ENCODE data around the gene CORO6. TPM values are rescaled to one million over a fixed set of nuclear protein-coding genes. Genes with fewer than 3 reads are reported as not detected.

CORO6 gene
- total and polyA plus RNA-seq, 4 donors, result 0.23 to 3.0 (median 0.59) TPM

DNA sequence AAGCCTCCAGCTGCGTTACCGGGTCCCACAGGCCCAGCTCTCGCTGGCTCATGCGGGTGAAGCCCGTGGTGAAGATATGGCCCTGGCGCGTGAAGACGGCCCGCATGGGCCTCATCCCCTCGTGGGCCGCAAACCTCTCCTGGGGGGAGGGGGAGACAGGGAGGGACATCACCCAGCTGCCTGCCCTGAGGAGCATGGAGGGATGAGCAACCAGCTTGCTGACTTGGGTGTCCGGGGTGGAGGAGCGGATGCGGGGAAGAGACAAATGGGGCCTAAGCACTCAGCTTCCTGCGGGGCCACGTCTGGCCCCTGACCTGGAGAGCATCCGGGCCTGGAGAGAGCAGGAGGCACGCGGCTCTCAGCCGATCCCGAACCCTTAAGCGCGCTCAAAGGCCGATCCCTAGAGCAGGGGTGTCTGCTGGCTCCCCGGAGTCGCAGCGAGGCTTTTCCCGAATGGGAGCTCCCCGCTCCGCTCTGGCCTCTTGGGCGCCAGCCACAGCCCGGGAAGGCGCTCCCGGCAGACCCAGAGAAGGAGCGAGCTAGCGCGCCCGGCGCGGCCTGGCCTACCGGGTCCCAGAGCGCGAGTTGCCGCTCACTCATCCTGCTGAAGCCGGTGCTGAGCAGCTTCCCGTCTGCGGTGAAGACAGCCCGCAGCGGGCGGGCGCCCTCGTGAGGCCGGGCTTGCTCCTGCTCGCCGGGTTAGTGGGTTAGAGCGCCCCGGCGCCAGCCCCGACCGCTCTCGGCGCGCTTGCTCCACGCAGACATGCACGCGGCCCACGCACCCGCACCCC is 5.0 kb downstream of the CORO6 start:
- Histone ChIP-seq H3K27me3 (ENCODE audit: control insufficient read depth in 4 of 4, insufficient read depth in 4 of 4, low read length in 3 of 4) (peaks cover 0 to 10% (median 2%) of the 10 kb centered on the region in 4 donors), H3K27ac (ENCODE audit: low read depth in 1 of 2, low read length in 2 of 2) (no peak overlapping the region), H3K4me1 (ENCODE audit: control insufficient read depth in 4 of 4, insufficient read depth in 4 of 4, low read length in 3 of 4) (peaks cover 21 to 55% (median 41%) of the 10 kb centered on the region in 4 donors), H3K36me3 (ENCODE audit: control insufficient read depth in 4 of 4, insufficient read depth in 3 of 4, low read depth in 1 of 4, low read length in 3 of 4) (no peaks in the 10 kb centered on the region), H3K9ac (ENCODE audit: low read depth in 1 of 2, low read length in 2 of 2) (peak overlapping the region in 1 of 2 donors; percentile 10), H3K4me3 (ENCODE audit: low read depth in 1 of 3, low read length in 3 of 3) (peak overlapping the region in 1 of 3 donors; percentile 39), H3K9me3 (ENCODE audit: control insufficient read depth in 4 of 4, low read length in 3 of 4) (no peaks in the 10 kb centered on the region)
- TF ChIP-seq REST (IDR thresholded peaks at IDR 0.05) (no peak), SP1 (IDR thresholded peaks at IDR 0.05) (peak; percentile 6), NR2F2 (IDR thresholded peaks at IDR 0.05) (no peak), RAD21 (IDR thresholded peaks at IDR 0.05) (peak; percentile 64 to 79), YY1 (IDR thresholded peaks at IDR 0.05) (no peak)
- TF ChIP-seq, protein P1, sequence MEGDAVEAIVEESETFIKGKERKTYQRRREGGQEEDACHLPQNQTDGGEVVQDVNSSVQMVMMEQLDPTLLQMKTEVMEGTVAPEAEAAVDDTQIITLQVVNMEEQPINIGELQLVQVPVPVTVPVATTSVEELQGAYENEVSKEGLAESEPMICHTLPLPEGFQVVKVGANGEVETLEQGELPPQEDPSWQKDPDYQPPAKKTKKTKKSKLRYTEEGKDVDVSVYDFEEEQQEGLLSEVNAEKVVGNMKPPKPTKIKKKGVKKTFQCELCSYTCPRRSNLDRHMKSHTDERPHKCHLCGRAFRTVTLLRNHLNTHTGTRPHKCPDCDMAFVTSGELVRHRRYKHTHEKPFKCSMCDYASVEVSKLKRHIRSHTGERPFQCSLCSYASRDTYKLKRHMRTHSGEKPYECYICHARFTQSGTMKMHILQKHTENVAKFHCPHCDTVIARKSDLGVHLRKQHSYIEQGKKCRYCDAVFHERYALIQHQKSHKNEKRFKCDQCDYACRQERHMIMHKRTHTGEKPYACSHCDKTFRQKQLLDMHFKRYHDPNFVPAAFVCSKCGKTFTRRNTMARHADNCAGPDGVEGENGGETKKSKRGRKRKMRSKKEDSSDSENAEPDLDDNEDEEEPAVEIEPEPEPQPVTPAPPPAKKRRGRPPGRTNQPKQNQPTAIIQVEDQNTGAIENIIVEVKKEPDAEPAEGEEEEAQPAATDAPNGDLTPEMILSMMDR (IDR thresholded peaks at IDR 0.05; ENCODE audit: low read depth, low read length, missing input control), result peak; percentile 68
- DNase-seq (ENCODE audit: low spot score), result peak; percentile 79
- 4% methylated on average over 68 of the region's 68 CpGs for WGBS

GRCh38 chr17:29617125-29617480 is 5.6 kb downstream of the CORO6 start:
- DNase-seq (ENCODE audit: low spot score), result peak; percentile 65
- H3K27me3 ChIP-seq (ENCODE audit: control insufficient read depth in 4 of 4, insufficient read depth in 4 of 4, low read length in 3 of 4), result peaks cover 0 to 10% (median 2%) of the 10 kb centered on the region in 4 donors
- TF ChIP-seq NR2F2 (IDR thresholded peaks at IDR 0.05) (no peak), HNF4A (conservative IDR thresholded peaks at IDR 0.05) (no peak), HNF4G (IDR thresholded peaks at IDR 0.05) (no peak), FOXA1 (IDR thresholded peaks at IDR 0.05) (no peak), JUND (IDR thresholded peaks at IDR 0.05) (no peak), REST (IDR thresholded peaks at IDR 0.05) (no peak), ZBTB33 (IDR thresholded peaks at IDR 0.05) (no peak), SP1 (IDR thresholded peaks at IDR 0.05) (peak; percentile 12), EGR1 (IDR thresholded peaks at IDR 0.05; ENCODE audit: low read depth in 2 of 2) (no peak), YY1 (IDR thresholded peaks at IDR 0.05) (no peak), ATF3 (IDR thresholded peaks at IDR 0.05) (no peak), MAX (IDR thresholded peaks at IDR 0.05) (no peak), GABPA (IDR thresholded peaks at IDR 0.05 in 1 of 2, conservative IDR thresholded peaks at IDR 0.05 in 1 of 2) (no peak), TAF1 (conservative IDR thresholded peaks at IDR 0.05) (no peak), RAD21 (IDR thresholded peaks at IDR 0.05) (peak in 1 of 2 donors; percentile 45)
- TF ChIP-seq, protein P1 (IDR thresholded peaks at IDR 0.05; ENCODE audit: low read depth, low read length, missing input control), result peak; percentile 40

More at GRCh38 chr17:29617125-29617480, 5.6 kb downstream of the CORO6 start:
- Histone ChIP-seq H3K9ac (ENCODE audit: low read depth in 1 of 2, low read length in 2 of 2) (no peak overlapping the region), H3K4me1 (ENCODE audit: control insufficient read depth in 4 of 4, insufficient read depth in 4 of 4, low read length in 3 of 4) (peaks cover 19 to 51% (median 38%) of the 10 kb centered on the region in 4 donors), H3K36me3 (ENCODE audit: control insufficient read depth in 4 of 4, insufficient read depth in 3 of 4, low read depth in 1 of 4, low read length in 3 of 4) (no peaks in the 10 kb centered on the region), H3K27ac (ENCODE audit: low read depth in 1 of 2, low read length in 2 of 2) (no peak overlapping the region), H3K9me3 (ENCODE audit: control insufficient read depth in 4 of 4, low read length in 3 of 4) (no peaks in the 10 kb centered on the region), H3K4me3 (ENCODE audit: low read depth in 1 of 3, low read length in 3 of 3) (peak overlapping the region in 1 of 3 donors; percentile 39)
- 3% methylated on average over 16 of the region's 16 CpGs for WGBS
